CD4-positive, alpha-beta T cell treated with Interleukin-15 for 1 hour (primary cell): ENCODE results near the gene CUEDC1.
"Not testable (repeated sequence)": the region's sequence is repeated elsewhere in the genome, so short reads cannot be mapped to it uniquely, and the experiment has no call there.

Experiments
- DNase-seq: peaks from one replicate; pipeline ENCODE4 v3.0.0-alpha.2; 2020

Gene CUEDC1

GRCh38 chr17:57984936-57985674 is 29.9 kb upstream of the CUEDC1 start:
- DNase-seq: no peak

GRCh38 chr17:57984261-57984890 is 29.2 kb upstream of the CUEDC1 start:
- no peak for DNase-seq

- no peak for DNase-seq
Measured at GRCh38 chr17:57983446-57983845, 28.2 kb upstream of the CUEDC1 start.

- no peak for DNase-seq
Measured at GRCh38 chr17:57982452-57983170, 27.4 kb upstream of the CUEDC1 start.

- DNase-seq: no peak
Measured at GRCh38 chr17:57980522-57980921, 25.3 kb upstream of the CUEDC1 start.

- no peak for DNase-seq
Measured at GRCh38 chr17:57979076-57979475, 23.9 kb upstream of the CUEDC1 start.

- DNase-seq: no peak
Measured at GRCh38 chr17:57976594-57976993, 21.4 kb upstream of the CUEDC1 start.

GRCh38 chr17:57975044-57975443 is 19.8 kb upstream of the CUEDC1 start:
- no peak for DNase-seq

GRCh38 chr17:57974053-57974824 is 19.0 kb upstream of the CUEDC1 start:
- DNase-seq: not testable (repeated sequence)

GRCh38 chr17:57972151-57972550 is 16.9 kb upstream of the CUEDC1 start:
- no peak for DNase-seq

- no peak for DNase-seq
Measured at GRCh38 chr17:57971572-57971971, 16.4 kb upstream of the CUEDC1 start.

GRCh38 chr17:57970710-57971109 is 15.5 kb upstream of the CUEDC1 start:
- no peak for DNase-seq

GRCh38 chr17:57968456-57968855 is 13.2 kb upstream of the CUEDC1 start:
- no peak for DNase-seq

GRCh38 chr17:57966875-57967274 is 11.7 kb upstream of the CUEDC1 start:
- no peak for DNase-seq

- no peak for DNase-seq
Measured at GRCh38 chr17:57966246-57966645, 11.0 kb upstream of the CUEDC1 start.

- no peak for DNase-seq
Measured at GRCh38 chr17:57965521-57966160, 10.4 kb upstream of the CUEDC1 start.

GRCh38 chr17:57963149-57963511 is 7.9 kb upstream of the CUEDC1 start:
- DNase-seq: no peak

- DNase-seq: no peak
Measured at GRCh38 chr17:57962279-57963148, 7.3 kb upstream of the CUEDC1 start.

GRCh38 chr17:57959929-57960328 is 4.7 kb upstream of the CUEDC1 start:
- DNase-seq: no peak

GRCh38 chr17:57958391-57958790 is 3.2 kb upstream of the CUEDC1 start:
- DNase-seq: not testable (repeated sequence)

- DNase-seq: no peak
Measured at GRCh38 chr17:57957886-57958285, 2.7 kb upstream of the CUEDC1 start.
